Motor neuron (in vitro differentiated cells): ENCODE data around the gene HRH3. TPM values are rescaled to one million over a fixed set of nuclear protein-coding genes. Genes with fewer than 3 reads are reported as not detected.

Experiments used
- ATAC-seq, 8 experiments: fragments of 200-7000 bp; cut with Tn5 transposase; replicated peaks in 6 of 8; 2 replicates each; pipeline ENCODE4 v1.8.0; 2021; ENCODE audit warnings: mild to moderate bottlenecking in 8 of 8, moderate library complexity in 8 of 8
- H3K27ac ChIP-seq, 2 donors: fragments of 250-450 bp; sonication (Bioruptor Pico); 2 replicates each; pipeline ENCODE4 v1.9.0; 2021; ENCODE audit warnings: antibody characterized with exemption in 2 of 2, mild to moderate bottlenecking in 2 of 2, moderate library complexity in 1 of 2
- H3K4me1 ChIP-seq, 2 donors: fragments of 250-450 bp; sonication (Bioruptor Pico); replicated peaks in 1 of 2; 2 replicates each; pipeline ENCODE4 v1.6.1; 2021; ENCODE audit warnings: antibody characterized with exemption in 2 of 2, mild to moderate bottlenecking in 2 of 2, moderate library complexity in 1 of 2
- H3K4me3 ChIP-seq, 5 donors: fragments of 250-450 bp; sonication (Bioruptor Pico); 2 replicates each; pipeline ENCODE4 v1.9.0; 2021; ENCODE audit warnings: antibody characterized with exemption in 5 of 5, mild to moderate bottlenecking in 5 of 5, moderate library complexity in 4 of 5
- WGBS, 10 experiments: fragments of 450-650 bp; shearing (Covaris generic); methylation state at CpG; one replicate each; pipeline ENCODE4 v1.0.0; 2022; 5-methylcytosine and 5-hydroxymethylcytosine counted together
- in situ Hi-C, 9 experiments: fragments of 400-800 bp; cut with MboI; loops; one replicate each; pipeline ENCODE4 v1.15.0; 2021; ENCODE audit warnings: low sequenced_read_pairs in 9 of 9, low pct_unique_long_range_greater_than_20kb in 2 of 9; ENCODE audit not compliant: unreplicated experiment in 9 of 9
- total RNA-seq, 8 experiments: library from RNA; unstranded; fragments of 300-600 nt; gene quantifications; 2 replicates each; pipeline versions ENCODE4 v1.2.3 to v1.2.4, GENCODE V29; 2022

Gene HRH3
- total RNA-seq, 8 experiments from 2014 or later: 0.13 to 5.1 (median 1.6) TPM

DNA sequence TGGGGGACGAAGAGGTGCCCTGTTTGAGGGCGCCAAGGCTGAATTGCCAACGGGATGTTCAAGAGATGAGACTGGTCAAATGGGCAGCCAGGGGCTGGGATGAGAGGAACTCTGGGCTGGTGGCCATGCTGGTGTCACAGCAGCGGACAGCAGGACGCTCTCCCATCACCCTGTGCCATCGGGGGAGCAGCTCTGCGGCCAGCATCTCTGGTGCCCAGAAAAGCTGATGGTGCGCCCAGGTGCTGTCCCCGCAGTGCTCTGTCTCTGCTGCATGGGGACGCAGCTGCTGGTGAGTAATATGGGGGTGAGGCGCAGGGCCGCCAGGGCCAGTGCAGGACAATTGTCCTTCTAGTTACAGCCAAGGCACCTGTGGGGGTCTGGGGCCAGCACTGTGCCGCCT lies 4.9 kb upstream of the HRH3 start:
- H3K4me3 ChIP-seq: no peak overlapping the region
- 0 to 86% (median 69%) methylated on average over 2 to 7 of the region's 13 CpGs; no CpG with 5 or more reads in 5 of the 10 experiments for WGBS, 10 experiments
- in situ Hi-C loops: no loop called here
- H3K27ac ChIP-seq: no peak overlapping the region
- peaks cover 11 to 22% of the 10 kb centered on the region in 2 donors for H3K4me1 ChIP-seq
- ATAC-seq: no peak

DNA sequence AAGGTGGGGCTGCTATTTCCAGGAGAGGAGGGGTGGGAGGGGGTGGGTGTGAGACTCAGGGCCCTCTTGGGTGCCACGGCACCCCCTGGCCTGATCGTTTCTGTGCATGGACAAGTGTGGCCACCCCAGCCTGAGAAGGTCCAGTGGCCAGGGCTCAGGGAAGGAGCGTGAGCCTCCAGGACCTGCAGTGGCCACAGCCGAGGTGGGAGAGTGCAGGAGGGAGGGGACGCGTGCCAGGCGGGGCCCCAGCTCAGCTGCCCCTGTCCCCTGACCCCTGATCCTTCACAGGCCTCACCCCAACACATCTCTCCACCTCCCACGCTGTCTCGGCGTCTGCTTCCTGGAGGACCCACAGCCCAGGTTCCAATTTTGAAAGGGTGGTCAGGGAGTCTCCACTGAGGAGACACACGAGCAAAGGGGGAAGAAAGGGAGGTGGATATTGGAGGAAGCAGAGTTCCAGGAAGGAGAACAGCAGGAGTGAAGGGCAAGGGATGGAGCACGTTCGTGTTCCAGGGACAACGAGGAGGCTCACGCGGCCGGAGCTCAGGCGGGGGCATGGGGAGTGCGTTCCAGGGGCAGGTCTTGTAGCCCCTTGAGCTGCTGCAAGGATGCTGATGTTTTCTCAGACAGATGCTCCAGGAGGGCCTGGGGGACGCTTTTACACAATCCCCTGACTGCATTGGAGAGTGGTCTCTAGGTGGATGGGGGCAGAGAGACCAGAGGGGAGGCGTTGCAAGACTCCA lies 4.2 kb upstream of the HRH3 start:
- no peak overlapping the region for H3K4me3 ChIP-seq
- 40 to 55% (median 48%) methylated on average over 1 to 8 of the region's 21 CpGs; no CpG with 5 or more reads in 7 of the 10 experiments for WGBS, 10 experiments
- ATAC-seq: no peak

DNA sequence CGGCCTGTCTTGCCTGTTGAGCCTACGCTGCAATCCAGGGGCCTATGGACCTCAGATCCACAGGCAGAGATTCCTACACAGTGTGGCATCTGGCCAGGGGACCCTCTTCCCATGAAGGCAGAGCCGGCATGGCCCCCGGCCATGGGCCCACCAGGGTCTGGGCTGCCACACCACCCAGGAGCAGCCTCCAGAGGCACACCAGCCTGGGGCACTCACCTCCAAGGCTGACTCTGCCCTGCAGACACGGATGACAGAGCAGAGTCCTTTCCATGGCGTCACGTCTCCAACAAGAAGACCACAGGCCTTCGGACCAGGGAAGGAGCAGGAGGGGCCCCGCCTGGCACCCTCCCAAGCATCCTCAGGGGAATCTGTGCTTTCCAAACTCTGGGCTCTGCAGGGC lies 3.5 kb upstream of the HRH3 start:
- Histone ChIP-seq H3K4me3 (no peak overlapping the region), H3K27ac (no peak overlapping the region), H3K4me1 (peaks cover 18 to 24% of the 10 kb centered on the region in 2 donors)
- WGBS, 10 experiments: 0 to 90% (median 60%) methylated on average over 1 to 2 of the region's 9 CpGs; no CpG with 5 or more reads in 4 of the 10 experiments
- no peak for ATAC-seq
- in situ Hi-C loops: no loop called here

More for the DNA sequence above, 4.2 kb upstream of the HRH3 start:
- Histone ChIP-seq H3K27ac (no peak overlapping the region), H3K4me1 (peaks cover 14 to 22% of the 10 kb centered on the region in 2 donors)
- in situ Hi-C loops: no loop called here

DNA sequence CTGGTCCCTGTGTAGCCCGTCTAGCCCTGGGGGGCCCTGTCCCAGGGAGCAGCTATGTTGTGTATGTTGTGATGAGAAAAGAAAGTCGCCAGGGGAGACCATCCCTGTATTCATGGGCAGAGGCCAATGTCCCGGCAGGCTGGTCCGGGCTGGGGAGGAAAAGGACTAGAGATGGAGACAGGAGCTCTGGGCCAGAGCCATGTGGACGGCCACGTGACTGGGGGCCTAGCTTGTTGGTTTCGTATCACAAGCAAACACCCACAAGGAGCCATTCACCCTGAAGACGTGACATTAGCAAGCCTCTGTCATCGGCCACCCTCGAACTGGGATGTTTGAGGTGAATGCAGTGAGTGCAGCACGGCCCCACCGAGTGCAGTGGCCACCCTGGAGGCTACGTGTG lies 2.9 kb upstream of the HRH3 start:
- Histone ChIP-seq H3K4me1 (peaks cover 24 to 29% of the 10 kb centered on the region in 2 donors), H3K27ac (no peak overlapping the region), H3K4me3 (no peak overlapping the region)
- ATAC-seq: no peak
- in situ Hi-C loops: no loop called here
- 30 to 80% (median 40%) methylated on average over 1 to 9 of the region's 13 CpGs; no CpG with 5 or more reads in 5 of the 10 experiments for WGBS, 10 experiments

DNA sequence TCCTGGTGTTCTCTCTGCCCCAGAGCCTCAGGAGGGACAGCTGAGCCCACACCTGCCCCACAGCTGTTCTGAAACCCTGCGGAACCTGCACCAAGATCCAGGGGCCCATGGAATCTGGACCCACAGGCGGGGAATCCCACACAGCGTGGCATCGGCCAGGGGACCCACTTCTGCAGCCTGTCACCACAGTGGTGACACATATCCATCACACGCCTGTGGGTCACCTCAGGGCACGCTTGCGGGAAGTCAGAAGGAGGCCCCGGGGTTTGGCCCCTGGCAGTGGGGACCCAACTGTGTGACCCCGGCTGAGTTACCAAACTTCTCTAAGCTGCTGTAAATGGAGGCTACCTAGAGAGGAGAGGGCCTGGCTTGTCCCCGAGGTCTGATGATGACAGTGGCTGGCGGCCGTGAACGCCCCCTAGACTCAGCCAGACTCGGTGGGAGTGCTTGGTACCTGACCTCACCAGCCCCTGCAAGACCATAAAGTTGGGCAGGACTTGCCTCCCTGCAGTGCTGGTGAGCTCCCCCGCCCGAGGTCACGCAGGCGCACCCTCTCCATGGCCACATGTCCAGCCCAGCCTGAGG lies 2.3 kb upstream of the HRH3 start:
- in situ Hi-C loops: no loop called here
- WGBS, 10 experiments: 31 to 100% (median 57%) methylated on average over 1 to 4 of the region's 18 CpGs; no CpG with 5 or more reads in 6 of the 10 experiments
- H3K4me1 ChIP-seq: peaks cover 24 to 27% of the 10 kb centered on the region in 2 donors

DNA sequence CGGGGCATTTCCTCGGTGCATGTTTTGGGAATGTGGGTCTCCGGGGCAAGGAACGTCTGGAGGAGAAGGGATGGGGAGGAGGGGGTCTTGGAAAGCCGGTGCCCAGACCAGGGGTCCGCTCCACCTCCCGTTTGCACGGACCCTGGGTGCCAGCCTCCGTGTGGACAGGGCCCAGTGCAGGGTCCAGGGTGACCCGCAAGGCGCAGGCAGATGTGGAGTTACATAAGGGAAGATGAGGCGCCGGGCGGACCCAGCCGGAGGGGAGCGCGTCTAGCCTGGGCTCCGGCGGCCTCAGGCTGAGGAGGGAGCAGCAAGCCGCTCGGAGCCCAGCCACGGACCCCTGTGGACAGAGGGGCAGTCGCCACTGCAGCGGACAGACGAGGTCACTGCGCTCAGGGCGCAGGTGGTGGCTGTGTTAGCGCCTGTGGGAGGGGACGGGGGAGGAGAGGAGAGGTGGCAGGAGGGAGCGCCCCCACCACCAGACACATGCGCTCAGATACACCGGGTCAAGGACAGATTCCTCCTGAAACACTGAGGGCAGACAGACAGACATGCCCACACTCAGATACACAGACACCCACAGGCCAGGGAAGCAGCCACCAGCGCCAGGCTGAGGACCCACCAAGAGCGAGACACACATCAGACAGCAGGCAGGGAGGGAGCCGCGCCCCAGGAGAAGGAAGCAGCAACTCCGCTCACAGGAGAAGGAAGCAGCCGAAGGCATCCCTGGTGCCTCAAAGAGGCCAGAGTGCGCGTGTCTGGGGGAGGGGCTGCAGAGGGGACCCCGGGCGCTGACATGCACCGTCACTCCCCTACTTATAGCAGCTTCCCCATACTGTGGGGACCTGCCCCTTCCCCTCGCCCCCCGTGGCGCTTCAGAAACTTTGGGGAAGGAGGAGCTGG lies 839 bp upstream of the HRH3 start:
- peak in 5 of 8 experiments; percentile 10 to 39 (median 25) for ATAC-seq
- H3K4me3 ChIP-seq: peak overlapping the region; percentile 37 to 53 (median 45)

More for the DNA sequence above, 2.3 kb upstream of the HRH3 start:
- no peak for ATAC-seq
- H3K27ac ChIP-seq: no peak overlapping the region
- no peak overlapping the region for H3K4me3 ChIP-seq

DNA sequence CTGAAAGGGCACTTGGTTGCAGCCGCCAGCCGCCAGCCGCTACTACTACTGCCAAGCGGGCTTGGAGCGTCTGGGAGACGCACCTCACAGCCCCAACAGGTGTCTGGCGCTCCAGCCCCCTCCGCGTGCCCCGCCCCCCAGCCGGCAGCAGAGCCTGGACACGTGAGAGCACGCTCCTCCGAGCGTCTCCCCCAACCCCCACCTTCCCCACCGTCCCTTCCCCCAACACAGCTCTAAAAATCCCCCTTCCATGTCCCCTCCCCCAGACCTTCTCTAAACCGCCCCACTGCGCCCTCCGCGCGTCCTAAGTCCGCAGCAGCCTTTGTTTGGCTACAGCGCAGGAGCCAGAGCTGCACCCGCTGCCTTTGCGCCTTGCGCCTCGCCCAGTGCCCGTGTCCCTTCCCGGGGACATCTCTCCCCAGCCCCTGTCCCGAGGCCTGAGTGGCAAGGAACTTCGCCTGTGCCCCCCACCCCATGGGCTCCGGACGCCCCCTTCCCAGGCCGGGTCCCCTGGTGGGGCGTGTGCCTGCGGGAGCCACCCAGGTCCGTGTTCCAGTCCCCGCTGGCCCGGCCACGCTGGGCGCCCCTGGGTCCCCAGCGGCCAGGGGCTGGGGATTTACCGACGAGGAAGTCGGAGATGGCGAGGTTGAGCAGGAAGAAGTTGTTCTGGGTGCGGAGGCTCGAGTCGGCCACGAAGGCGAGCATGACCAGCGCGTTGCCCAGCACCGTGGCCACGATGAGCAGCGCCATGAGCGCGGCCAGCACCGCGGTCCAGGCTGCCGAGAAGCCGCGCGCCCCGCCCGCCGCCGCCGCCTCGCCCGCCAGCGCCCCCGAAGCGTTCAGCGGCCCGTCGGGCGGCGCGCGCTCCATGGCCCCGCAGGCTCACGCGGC lies 732 bp downstream of the HRH3 start:
- in situ Hi-C loops: no loop called here
- Histone ChIP-seq H3K27ac (no peak overlapping the region), H3K4me3 (peak overlapping the region; percentile 37 to 53 (median 45)), H3K4me1 (peaks cover 23 to 27% of the 10 kb centered on the region in 2 donors)
- 3% methylated on average over 6 of the region's 84 CpGs; no CpG with 5 or more reads in 9 of the 10 experiments for WGBS, 10 experiments
- peak; percentile 19 to 66 (median 51) for ATAC-seq

More for the DNA sequence above, 839 bp upstream of the HRH3 start:
- in situ Hi-C loops: no loop called here
- peaks cover 23 to 27% of the 10 kb centered on the region in 2 donors for H3K4me1 ChIP-seq
- WGBS, 10 experiments: 0 to 3% (median 0%) methylated on average over 1 to 11 of the region's 46 CpGs; no CpG with 5 or more reads in 7 of the 10 experiments
- no peak overlapping the region for H3K27ac ChIP-seq

DNA sequence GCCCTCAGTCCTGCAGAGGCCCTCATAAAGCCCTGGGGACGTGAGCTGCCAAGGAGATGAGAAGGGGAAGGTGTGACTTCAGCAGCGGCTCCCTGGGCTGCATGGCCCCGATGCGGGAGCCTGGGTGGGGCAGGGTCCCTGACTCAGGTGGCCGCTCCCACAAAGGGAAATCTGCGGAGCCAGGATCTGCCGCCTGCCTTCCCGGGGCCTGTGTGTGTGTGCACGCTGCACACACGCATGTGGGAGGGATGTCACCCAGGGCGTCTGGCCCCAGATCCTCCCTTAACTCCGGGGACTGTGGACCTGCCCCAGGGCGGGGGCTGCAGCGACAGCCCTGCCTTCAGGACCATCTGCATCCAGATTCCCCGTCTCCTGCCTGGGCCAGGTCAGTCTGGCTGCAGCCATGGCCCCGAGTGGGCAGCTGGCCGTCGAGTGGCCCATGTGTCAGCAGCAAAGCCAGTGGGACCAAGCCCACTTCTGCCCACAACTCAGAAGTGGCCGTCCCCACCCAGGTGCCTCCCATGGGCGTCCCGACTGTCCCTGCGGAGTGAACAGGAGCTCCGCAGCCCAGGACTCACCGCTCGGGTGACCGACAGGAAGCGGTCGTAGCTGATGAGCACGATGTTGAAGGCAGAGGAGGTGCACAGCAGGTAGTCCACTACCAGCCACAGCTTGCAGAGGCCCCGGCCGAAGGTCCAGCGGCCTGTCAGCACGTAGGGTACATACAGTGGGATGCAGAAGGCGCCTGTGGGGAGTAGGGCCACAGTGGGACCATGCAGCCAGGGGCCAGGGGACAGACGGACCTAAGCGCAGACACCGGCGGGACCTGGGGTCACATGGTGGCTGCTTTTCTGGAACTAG lies 1.9 kb downstream of the HRH3 start:
- 30 to 63% (median 35%) methylated on average over 1 to 5 of the region's 38 CpGs; no CpG with 5 or more reads in 6 of the 10 experiments for WGBS, 10 experiments
- Histone ChIP-seq H3K27ac (no peak overlapping the region), H3K4me1 (peaks cover 27% of the 10 kb centered on the region in 2 donors), H3K4me3 (peak overlapping the region in 3 of 5 donors; percentile 45 to 53 (median 52))
- no peak for ATAC-seq
- in situ Hi-C loops: no loop called here

DNA sequence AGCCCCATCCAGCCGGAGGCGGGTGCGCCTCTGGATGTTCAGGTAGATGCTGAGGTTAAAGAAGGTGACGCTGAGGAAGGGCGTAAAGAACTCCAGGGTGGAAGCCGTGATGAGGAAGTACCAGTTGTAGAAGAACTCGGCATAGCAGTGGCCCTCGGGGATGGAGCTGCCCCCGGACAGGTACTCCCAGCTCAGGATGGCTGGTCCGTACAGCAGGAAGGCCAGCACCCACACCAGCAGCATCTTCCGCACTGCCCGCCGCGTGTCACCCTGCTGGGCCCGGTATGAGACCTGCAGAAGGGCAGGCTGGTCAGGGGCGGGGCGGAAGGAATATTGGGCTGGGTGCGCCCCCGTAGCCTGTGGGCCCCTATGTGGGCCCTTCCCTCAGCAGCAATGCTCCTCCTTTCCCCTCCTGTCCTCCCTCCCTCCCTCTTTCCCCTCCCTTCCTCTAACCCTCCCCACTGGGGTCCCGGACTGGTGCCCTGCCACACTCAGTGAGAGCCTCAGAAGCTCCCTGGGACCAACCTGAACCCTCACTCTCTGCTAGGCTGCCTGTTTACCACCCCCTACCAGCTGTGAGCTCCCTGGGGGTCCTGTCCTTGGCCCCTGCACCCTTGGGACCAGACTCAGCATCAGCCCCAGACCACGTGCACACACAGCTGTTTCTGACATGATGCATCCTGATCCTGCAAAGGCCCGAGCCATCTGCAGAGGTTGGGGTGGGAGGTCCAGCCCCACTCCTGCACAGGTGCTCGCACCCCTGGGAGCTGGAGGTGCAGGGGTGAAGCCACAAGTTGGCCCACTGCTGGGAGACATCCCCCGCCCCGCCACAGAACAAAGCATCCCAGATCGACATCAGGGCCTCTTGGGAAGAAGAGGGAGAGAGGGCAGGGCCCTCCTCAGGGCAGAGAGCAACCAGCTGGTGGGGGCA lies 3.2 kb downstream of the HRH3 start:
- no peak for ATAC-seq
- in situ Hi-C loops: no loop called here
- no CpG with 5 or more reads among the region's 26 CpGs for WGBS, 10 experiments
- peaks cover 34 to 35% of the 10 kb centered on the region in 2 donors for H3K4me1 ChIP-seq
- no peak overlapping the region for H3K27ac ChIP-seq
- H3K4me3 ChIP-seq: no peak overlapping the region

DNA sequence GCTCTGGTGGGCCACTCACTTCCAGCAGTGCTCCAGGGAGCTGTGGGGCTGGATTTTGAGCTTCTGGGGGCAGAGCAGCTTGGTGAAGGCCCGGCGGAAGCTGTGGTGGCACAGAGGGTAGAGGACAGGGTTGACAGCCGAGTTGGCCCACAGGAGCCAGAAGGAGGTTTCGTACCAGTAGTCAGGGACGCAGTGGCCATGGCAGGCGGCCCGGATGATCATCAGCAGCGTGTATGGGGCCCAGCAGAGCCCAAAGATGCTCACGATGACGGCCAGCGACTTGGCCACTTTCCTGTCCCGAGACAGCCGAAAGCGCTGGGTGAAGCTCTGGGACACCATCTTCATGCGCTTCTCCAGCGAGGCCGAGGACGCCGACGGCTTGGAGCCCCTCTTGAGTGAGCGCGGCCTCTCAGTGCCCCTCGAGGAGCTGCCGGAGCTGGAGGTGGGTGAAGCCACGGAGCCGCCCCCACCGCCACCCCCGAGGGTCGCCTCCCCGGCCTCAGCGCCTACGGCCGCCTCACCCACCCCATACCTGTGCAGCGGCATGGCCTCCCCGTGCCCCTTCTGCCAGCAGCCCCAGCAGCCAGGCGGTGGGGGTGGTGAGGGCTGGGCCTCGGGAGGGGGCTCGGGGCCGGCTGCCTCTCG lies 4.0 kb downstream of the HRH3 start:
- Histone ChIP-seq H3K27ac (no peak overlapping the region), H3K4me1 (peaks cover 34 to 36% of the 10 kb centered on the region in 2 donors), H3K4me3 (no peak overlapping the region)
- ATAC-seq: no peak
- WGBS, 10 experiments: 80% methylated on average over 8 of the region's 40 CpGs; no CpG with 5 or more reads in 9 of the 10 experiments
- in situ Hi-C loops: no loop called here
